Erythroblast (primary cell): ENCODE measurements around the gene FSTL4.

Experiments
- GATA1 ChIP-seq: IDR thresholded peaks from 2 replicates; pipeline ENCODE4 v1.6.1; 2011; ENCODE audit warnings: low read depth, mild to moderate bottlenecking, control low read depth, low read length, moderate library complexity
- POLR2A ChIP-seq: IDR thresholded peaks from 2 replicates; pipeline ENCODE4 v1.6.1; 2011; ENCODE audit warnings: mild to moderate bottlenecking, low read length

DNA sequence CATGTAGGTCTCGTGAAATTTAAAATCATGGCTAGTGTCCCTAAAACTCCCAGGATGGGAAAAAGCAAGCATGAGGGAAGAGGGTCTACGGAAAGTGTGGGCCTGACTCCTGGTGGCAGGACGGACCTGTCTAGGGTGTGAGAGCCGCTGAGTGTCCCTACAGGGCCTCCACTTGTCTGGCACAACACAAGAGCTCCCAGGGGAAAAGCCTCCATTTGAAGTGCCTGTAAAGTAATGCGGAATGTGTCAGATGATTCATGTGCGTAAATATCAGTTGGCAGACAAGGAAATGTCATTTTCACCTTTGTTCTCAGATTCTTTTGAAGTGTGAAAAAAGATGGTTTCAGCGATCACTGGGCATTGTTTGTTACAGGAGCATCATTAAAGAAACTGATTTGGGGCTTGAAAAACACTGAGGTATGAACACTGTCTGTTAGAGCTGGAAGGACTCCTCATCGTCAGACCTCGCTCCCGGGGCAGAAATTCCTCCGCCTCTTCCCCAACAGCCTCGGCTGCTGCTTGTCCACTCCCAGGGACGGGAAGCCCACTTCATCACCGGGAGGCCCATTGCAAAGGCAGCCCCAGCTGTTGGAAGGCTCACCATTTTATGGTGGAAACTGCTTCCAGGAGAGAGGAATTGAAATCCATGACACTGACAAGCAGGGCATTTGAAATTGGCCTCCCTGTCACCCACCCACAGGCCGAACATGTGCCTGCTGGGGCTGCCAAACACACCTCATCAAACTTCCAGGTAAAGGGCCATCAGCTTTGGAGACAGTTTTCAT, 240.8 kb downstream of the FSTL4 start:
- TF ChIP-seq POLR2A (no peak), GATA1 (no peak)
